HepG2 (cell line): ENCODE data around the gene DENND5B. TPM values are rescaled to one million over a fixed set of nuclear protein-coding genes. Genes with fewer than 3 reads are reported as not detected.
A peak's percentile ranks its signal among the peaks of the same experiment; 100 is the strongest.

ENCODE experiments used
- ATAC-seq: fragments of 200-7000 bp; cut with Tn5 transposase; 3 replicates; pipeline ENCODE4 v1.9.1; 2020; ENCODE audit warnings: mild to moderate bottlenecking, moderate library complexity
- BruUV-seq: library from RNA; stranded (reverse); fragments of 400-500 nt; replicated peaks from 2 replicates; lab custom pipeline; 2021; lab: Mats Ljungman, UMichigan
- CTCF ChIA-PET: fragments of 300-600 bp; formaldehyde crosslinking; extraction: SDS; loops from one replicate; lab custom pipeline; 2021; ENCODE audit warnings: low total read pairs, inconsistent platforms, low intra/inter-chr PET ratio; lab: Yijun Ruan, JAX
- POLR2A ChIA-PET: fragments of 350-600 bp; sonication (Branson Sonifier 250); formaldehyde crosslinking; loops from one replicate; lab custom pipeline; 2020; ENCODE audit warnings: antibody characterized with exemption, inconsistent platforms; lab: Yijun Ruan, JAX
- DNase-seq: peaks from one replicate; pipeline ENCODE4 v3.0.0-alpha.2; 2015; ENCODE audit warnings: low spot score
- FAIRE-seq: peaks from 3 replicates; lab custom pipeline; 2011; peaks lifted over from hg19 to GRCh38; lab: Jason Lieb, UNC
- H2AFZ ChIP-seq: one replicate; pipeline ENCODE4 v1.6.1; 2011; ENCODE audit warnings: low read length, inconsistent platforms
- H3K27ac ChIP-seq: fragments of 300-600 bp; 3 replicates; pipeline ENCODE4 v1.8.0; 2011; ENCODE audit warnings: mixed run types, mild to moderate bottlenecking, mixed read lengths, low read length, inconsistent platforms; ENCODE audit not compliant: insufficient read depth; ENCODE audit errors: extremely low read length
- H3K27me3 ChIP-seq, 2 experiments: fragments of 200-600 bp in 1 of 2; 2 replicates in 1 of 2; 3 replicates in 1 of 2; pipeline versions ENCODE4 v1.6.0 to v1.8.0; 2011; ENCODE audit warnings: low read length in 2 of 2, mild to moderate bottlenecking in 2 of 2, moderate library complexity in 2 of 2, inconsistent platforms in 1 of 2; ENCODE audit not compliant: insufficient read depth in 2 of 2, control insufficient read depth in 1 of 2
- H3K36me3 ChIP-seq, 2 experiments: fragments of 200-600 bp in 1 of 2; replicated peaks in 1 of 2; 2 replicates in 1 of 2; 3 replicates in 1 of 2; pipeline versions ENCODE4 v1.5.1 to v1.8.0; 2011; ENCODE audit warnings: low read length in 2 of 2, inconsistent platforms in 1 of 2; ENCODE audit not compliant: insufficient read depth in 2 of 2, control insufficient read depth in 1 of 2
- H3K4me1 ChIP-seq: 2 replicates; pipeline ENCODE4 v1.5.1; 2012; ENCODE audit warnings: low read length, inconsistent platforms; ENCODE audit not compliant: insufficient read depth
- H3K4me2 ChIP-seq: 2 replicates; pipeline ENCODE4 v1.6.0; 2011; ENCODE audit warnings: low read depth, low read length, inconsistent platforms
- H3K4me3 ChIP-seq, 3 experiments: fragments of 200-600 bp in 1 of 3; sonication (generic), shearing (Covaris generic) in 1 of 3; replicated peaks in 1 of 3; 2 replicates each; pipeline ENCODE4 v1.5.1; 2011 to 2016; ENCODE audit warnings: low read length in 3 of 3, inconsistent platforms in 2 of 3, low read depth in 2 of 3, mild to moderate bottlenecking in 2 of 3, control low read depth in 1 of 3, mixed read lengths in 1 of 3; ENCODE audit not compliant: insufficient read depth in 1 of 3
- H3K79me2 ChIP-seq: one replicate; pipeline ENCODE4 v1.6.1; 2011; ENCODE audit warnings: low read length, inconsistent platforms; ENCODE audit not compliant: insufficient read depth
- H3K9ac ChIP-seq: 2 replicates; pipeline ENCODE4 v1.6.0; 2011; ENCODE audit warnings: mild to moderate bottlenecking, low read depth, low read length, inconsistent platforms; ENCODE audit not compliant: insufficient read depth
- H3K9me3 ChIP-seq: 2 replicates; pipeline ENCODE4 v1.5.1; 2012; ENCODE audit warnings: mild to moderate bottlenecking, low read length
- H4K20me1 ChIP-seq: 2 replicates; pipeline ENCODE4 v1.6.0; 2011; ENCODE audit warnings: inconsistent platforms, mild to moderate bottlenecking, low read length, moderate library complexity; ENCODE audit not compliant: insufficient read depth
- ARID3A ChIP-seq: IDR thresholded peaks from 2 replicates; pipeline ENCODE4 v1.6.1; 2012; ENCODE audit warnings: low read depth, low read length, improper control_type of control experiment
- HNRNPUL1 ChIP-seq: fragments of 200-400 bp; formaldehyde crosslinking; IDR thresholded peaks from 2 replicates; pipeline ENCODE4 v1.6.1; 2017; ENCODE audit warnings: low read depth, mild to moderate bottlenecking, low read length, moderate library complexity
- KLF11 ChIP-seq: IDR thresholded peaks from 2 replicates; pipeline ENCODE4 v1.6.1; 2016; ENCODE audit warnings: missing compliant biosample characterization
- MTA1 ChIP-seq: sonication (generic); formaldehyde crosslinking; IDR thresholded peaks from 2 replicates; pipeline ENCODE4 v1.4.0; 2020; ENCODE audit warnings: missing genetic modification reagents, mild to moderate bottlenecking, borderline replicate concordance
- PPARG ChIP-seq: conservative IDR thresholded peaks from 2 replicates; pipeline ENCODE4 v1.6.1; 2016; ENCODE audit warnings: missing biosample characterization, missing genetic modification reagents
- PRPF4 ChIP-seq: fragments of 200-400 bp; formaldehyde crosslinking; IDR thresholded peaks from 2 replicates; pipeline ENCODE4 v1.6.1; 2016; ENCODE audit warnings: low read length, low read depth; ENCODE audit not compliant: poor library complexity, severe bottlenecking
- RFX1 ChIP-seq: fragments of 450-650 bp; IDR thresholded peaks from 2 replicates; pipeline ENCODE4 v1.6.1; 2017
- ZBTB21 ChIP-seq: sonication (generic); formaldehyde crosslinking; IDR thresholded peaks from 2 replicates; pipeline ENCODE4 v1.4.0; 2020; ENCODE audit warnings: missing genetic modification reagents
- ZMYM3 ChIP-seq: sonication (generic); formaldehyde crosslinking; IDR thresholded peaks from 2 replicates; pipeline ENCODE4 v1.5.1; 2020; ENCODE audit warnings: mild to moderate bottlenecking, missing genetic modification reagents
- ZNF318 ChIP-seq: sonication (generic); formaldehyde crosslinking; IDR thresholded peaks from 2 replicates; pipeline ENCODE4 v1.4.0; 2020; ENCODE audit warnings: mild to moderate bottlenecking, missing genetic modification reagents
- ZNF724P ChIP-seq: sonication (generic); formaldehyde crosslinking; IDR thresholded peaks from 2 replicates; pipeline ENCODE4 v1.8.0; 2022; ENCODE audit warnings: missing genetic modification reagents, borderline replicate concordance
- ZNF746 ChIP-seq: sonication (generic); formaldehyde crosslinking; IDR thresholded peaks from 2 replicates; pipeline ENCODE4 v1.8.0; 2022; ENCODE audit warnings: mild to moderate bottlenecking, missing genetic modification reagents
- WGBS: methylation state at CpG from one replicate; pipeline ENCODE4 v1.1.6; 2017; ENCODE audit warnings: low lambda C conversion rate; 5-methylcytosine and 5-hydroxymethylcytosine counted together
- in situ Hi-C: cut with HindIII; loops from 2 replicates; pipeline ENCODE4 v1.10.0; 2017; ENCODE audit warnings: low pct_unique_long_range_greater_than_20kb; ENCODE audit not compliant: extremely low pct_ligation_motif_present
- intact Hi-C: fragments of 100-400 bp; cut with micrococcal nuclease; formaldehyde crosslinking; loops from one replicate; pipeline ENCODE4 v1.10.0; 2022; ENCODE audit not compliant: unreplicated experiment
- polyA plus RNA-seq, 8 experiments: library from polyadenylated mRNA; depleted of rRNA in 3 of 8; stranded (reverse) in 7 of 8; unstranded in 1 of 8; fragments of >200 nt; fragmentation: Illumina TruSeq in 4 of 8; extraction: Trizol in 4 of 8; gene quantifications; 2 replicates each; pipeline versions ENCODE4 v1.2.1 to v1.2.3, GENCODE V29; 2011 to 2016; ENCODE audit warnings: low read depth in 4 of 8, missing spikeins in 1 of 8, mixed read lengths in 1 of 8; ENCODE audit not compliant: insufficient read depth in 1 of 8
- total RNA-seq, 5 experiments: library from RNA; depleted of rRNA; stranded (reverse); fragments of >200 nt; fragmentation: Illumina TruSeq; extraction: Trizol; gene quantifications; 2 replicates each; pipeline ENCODE4 v1.2.3, GENCODE V29; 2016; ENCODE audit warnings: low read depth in 1 of 5

Gene DENND5B
- total and polyA plus RNA-seq, 2 of the 13 experiments (the other 11 are each of a cell fraction or from before 2014, with no cell fraction given) = 14.7 to 18.7 TPM

- BruUV-seq = TSS peak; percentile 13
- no peak overlapping the region for H3K27ac ChIP-seq
- H3K36me3 ChIP-seq = no peaks in the 10 kb centered on the region
- intact Hi-C loops = no loop called here
- no peak for FAIRE-seq
- no peak for TF ChIP-seq RFX1
- TF ChIP-seq ZNF724P (CRISPR knock-in tag) = no peak
- TF ChIP-seq ZMYM3 = no peak
- TF ChIP-seq ZBTB21 (CRISPR knock-in tag) = no peak
- no peak for TF ChIP-seq ZNF318 (CRISPR knock-in tag)
- TF ChIP-seq ZNF746 = no peak
- TF ChIP-seq KLF11 = no peak
- TF ChIP-seq ARID3A = no peak
- no peak for TF ChIP-seq MTA1 (CRISPR knock-in tag)
- no peak for TF ChIP-seq HNRNPUL1
- TF ChIP-seq PRPF4 = no peak
- TF ChIP-seq PPARG = no peak
- TF ChIP-seq, all 625 proteins: peak for 0
- POLR2A ChIA-PET = interaction anchor here (1.9 kb wide), 1 partner anchor 11 kb away, joined by 10 read pairs; the partner anchor contains the start of gene DENND5B
- Histone ChIP-seq H3K9ac (no peak overlapping the region), H3K9me3 (no peaks in the 10 kb centered on the region), H4K20me1 (peaks cover 3% of the 10 kb centered on the region; the same call in 1 of the 2 replicates), H3K4me2 (no peak overlapping the region), H3K4me1 (peaks cover 35% of the 10 kb centered on the region), H2AFZ (no peak overlapping the region), H3K79me2 (peaks cover 65% of the 10 kb centered on the region), H3K27me3 (no peaks in the 10 kb centered on the region), H3K4me3 (no peak overlapping the region)
- in situ Hi-C loops = no loop called here
- peak; percentile 61 for ATAC-seq
- 90% methylated on average over 2 of the region's 2 CpGs for WGBS
- no peak for DNase-seq
- CTCF ChIA-PET = no interaction called here
Observed at GRCh38 chr12:31578632-31579031, 12.3 kb downstream of the DENND5B start.
